H9 (cell line): ENCODE measurements around the gene NUAK2. TPM values are rescaled to one million over a fixed set of nuclear protein-coding genes. Genes with fewer than 3 reads are reported as not detected.

Experiments used
- DNase-seq: peaks from one replicate; pipeline ENCODE4 v3.0.0-alpha.2; 2017
- H2AFZ ChIP-seq: one replicate; pipeline ENCODE4 v1.6.1; 2013; ENCODE audit warnings: mild to moderate bottlenecking, low read length, control low read depth, moderate library complexity
- H2AK5ac ChIP-seq: 2 replicates; pipeline ENCODE4 v1.6.1; 2013; ENCODE audit warnings: low read length, control low read depth, mixed read lengths; ENCODE audit not compliant: insufficient read length
- H2BK120ac ChIP-seq: one replicate; pipeline ENCODE4 v1.6.1; 2013; ENCODE audit warnings: low read depth, mild to moderate bottlenecking, low read length, control low read depth, inconsistent platforms; ENCODE audit not compliant: poor library complexity, severe bottlenecking
- H2BK12ac ChIP-seq: 2 replicates; pipeline ENCODE4 v1.6.1; 2013; ENCODE audit warnings: low read length, control low read depth, mixed read lengths, low read depth; ENCODE audit not compliant: insufficient read length
- H2BK15ac ChIP-seq: 2 replicates; pipeline ENCODE4 v1.6.1; 2013; ENCODE audit warnings: low read depth, low read length, control low read depth
- H2BK20ac ChIP-seq: one replicate; pipeline ENCODE4 v1.6.1; 2013; ENCODE audit warnings: low read depth, mild to moderate bottlenecking, low read length, control low read depth, inconsistent platforms; ENCODE audit not compliant: poor library complexity, severe bottlenecking
- H2BK5ac ChIP-seq: 2 replicates; pipeline ENCODE4 v1.6.1; 2013; ENCODE audit warnings: low read length, control low read depth, mixed read lengths; ENCODE audit not compliant: insufficient read length
- H3K14ac ChIP-seq: 2 replicates; pipeline ENCODE4 v1.6.1; 2013; ENCODE audit warnings: low read length, control low read depth; ENCODE audit not compliant: insufficient read depth
- H3K18ac ChIP-seq: 2 replicates; pipeline ENCODE4 v1.6.1; 2013; ENCODE audit warnings: low read depth, mild to moderate bottlenecking, mixed read lengths, low read length, control low read depth; ENCODE audit not compliant: insufficient read length
- H3K23ac ChIP-seq: 2 replicates; pipeline ENCODE4 v1.6.1; 2013; ENCODE audit warnings: low read length, control low read depth, mixed read lengths, low read depth; ENCODE audit not compliant: insufficient read length
- H3K23me2 ChIP-seq: 2 replicates; pipeline ENCODE4 v1.6.1; 2013; ENCODE audit warnings: low read depth, mild to moderate bottlenecking, mixed read lengths, low read length, control low read depth; ENCODE audit not compliant: insufficient read length, poor library complexity, severe bottlenecking
- H3K27ac ChIP-seq: 2 replicates; pipeline ENCODE4 v1.5.1; 2013; ENCODE audit warnings: low read length, control low read depth, mixed read lengths, low read depth; ENCODE audit not compliant: insufficient read length
- H3K27me3 ChIP-seq: 2 replicates; pipeline ENCODE4 v1.6.1; 2013; ENCODE audit warnings: low read length, control low read depth, inconsistent platforms; ENCODE audit not compliant: insufficient read depth
- H3K4ac ChIP-seq: 2 replicates; pipeline ENCODE4 v1.6.1; 2013; ENCODE audit warnings: low read depth, mild to moderate bottlenecking, control low read depth, inconsistent platforms, low read length, moderate library complexity
- H3K4me1 ChIP-seq: 2 replicates; pipeline ENCODE4 v1.6.1; 2013; ENCODE audit warnings: low read length, control low read depth, inconsistent platforms; ENCODE audit not compliant: insufficient read depth
- H3K4me2 ChIP-seq: 2 replicates; pipeline ENCODE4 v1.6.1; 2013; ENCODE audit warnings: low read length, control low read depth, mixed read lengths; ENCODE audit not compliant: insufficient read length, insufficient read depth
- H3K56ac ChIP-seq: 2 replicates; pipeline ENCODE4 v1.6.1; 2013; ENCODE audit warnings: low read depth, mild to moderate bottlenecking, mixed read lengths, low read length, control low read depth; ENCODE audit not compliant: insufficient read length
- H3K79me1 ChIP-seq: 2 replicates; pipeline ENCODE4 v1.6.1; 2013; ENCODE audit warnings: low read depth, mild to moderate bottlenecking, moderate library complexity, low read length, control low read depth, inconsistent platforms; ENCODE audit not compliant: insufficient read depth, poor library complexity, severe bottlenecking
- H3K79me2 ChIP-seq: 2 replicates; pipeline ENCODE4 v1.6.1; 2013; ENCODE audit warnings: low read length, control low read depth, inconsistent platforms; ENCODE audit not compliant: insufficient read depth
- H3K9ac ChIP-seq: 2 replicates; pipeline ENCODE4 v1.6.1; 2013; ENCODE audit warnings: low read length, control low read depth, mixed read lengths; ENCODE audit not compliant: insufficient read length; ENCODE audit errors: extremely low read depth
- H3K9me3 ChIP-seq: one replicate; pipeline ENCODE4 v1.6.1; 2013; ENCODE audit warnings: low read depth, low read length, inconsistent platforms; ENCODE audit not compliant: control insufficient read depth
- H3T11ph ChIP-seq: one replicate; pipeline ENCODE4 v1.6.1; 2013; ENCODE audit warnings: mild to moderate bottlenecking, low read length, control low read depth, inconsistent platforms
- H4K20me1 ChIP-seq: one replicate; pipeline ENCODE4 v1.6.1; 2013; ENCODE audit not compliant: control insufficient read depth, insufficient read length, insufficient read depth
- H4K5ac ChIP-seq: 2 replicates; pipeline ENCODE4 v1.6.1; 2013; ENCODE audit warnings: low read depth, mild to moderate bottlenecking, mixed read lengths, low read length, control low read depth; ENCODE audit not compliant: insufficient read length
- H4K8ac ChIP-seq: replicated peaks from 2 replicates; pipeline ENCODE4 v1.6.1; 2013; ENCODE audit warnings: low read length, control low read depth, mixed read lengths, low read depth; ENCODE audit not compliant: insufficient read length
- H4K91ac ChIP-seq: 2 replicates; pipeline ENCODE4 v1.6.1; 2013; ENCODE audit warnings: low read depth, mild to moderate bottlenecking, moderate library complexity, mixed read lengths, low read length, control low read depth; ENCODE audit not compliant: insufficient read length
- H3K27ac Mint-ChIP-seq, 3 experiments: 2 replicates in 2 of 3; 3 replicates in 1 of 3; pipeline ENCODE4 v1.8.0; 2020 to 2021; ENCODE audit warnings: mixed read lengths in 3 of 3, mild to moderate bottlenecking in 1 of 3, moderate library complexity in 1 of 3
- H3K27me3 Mint-ChIP-seq: 2 replicates; pipeline ENCODE4 v1.8.0; 2021; ENCODE audit warnings: low read depth, mild to moderate bottlenecking, moderate library complexity, mixed read lengths
- H3K36me3 Mint-ChIP-seq, 3 experiments: 2 replicates in 2 of 3; 3 replicates in 1 of 3; pipeline ENCODE4 v1.8.0; 2020 to 2021; ENCODE audit warnings: low read depth in 3 of 3, mixed read lengths in 3 of 3; ENCODE audit not compliant: insufficient read depth in 1 of 3
- H3K4me1 Mint-ChIP-seq, 2 experiments: 2 replicates each; pipeline ENCODE4 v1.8.0; 2020; ENCODE audit warnings: mixed read lengths in 2 of 2
- H3K4me3 Mint-ChIP-seq, 2 experiments: 2 replicates in 1 of 2; 3 replicates in 1 of 2; pipeline ENCODE4 v1.8.0; 2020 to 2021; ENCODE audit warnings: mild to moderate bottlenecking in 2 of 2, mixed read lengths in 2 of 2, moderate library complexity in 1 of 2
- H3K9me3 Mint-ChIP-seq, 2 experiments: 2 replicates in 1 of 2; 3 replicates in 1 of 2; pipeline ENCODE4 v1.8.0; 2020; ENCODE audit warnings: mild to moderate bottlenecking in 2 of 2, mixed read lengths in 2 of 2, moderate library complexity in 1 of 2
- WGBS: extraction: QIAGEN DNeasy Blood & Tissue Kit; methylation state at CpG from one replicate; pipeline ENCODE4 v1.1.7; 2013; ENCODE audit warnings: missing lambda C conversion rate, low lambda C conversion rate, mixed read lengths; ENCODE audit not compliant: insufficient read length; ENCODE audit errors: extremely low coverage; 5-methylcytosine and 5-hydroxymethylcytosine counted together
- total RNA-seq: library from RNA; stranded (reverse); gene quantifications from 2 replicates; pipeline ENCODE4 v1.2.1, GENCODE V29; 2021
- TF ChIP-seq, protein P1 (sequence below): fragments of 200-600 bp; sonication (generic); conservative IDR thresholded peaks from 3 replicates; pipeline ENCODE4 v1.8.0; 2021; ENCODE audit warnings: antibody characterized with exemption, mild to moderate bottlenecking

NUAK2 gene
- total RNA-seq, 1 experiment from 2014 or later: 15.4 TPM

DNA sequence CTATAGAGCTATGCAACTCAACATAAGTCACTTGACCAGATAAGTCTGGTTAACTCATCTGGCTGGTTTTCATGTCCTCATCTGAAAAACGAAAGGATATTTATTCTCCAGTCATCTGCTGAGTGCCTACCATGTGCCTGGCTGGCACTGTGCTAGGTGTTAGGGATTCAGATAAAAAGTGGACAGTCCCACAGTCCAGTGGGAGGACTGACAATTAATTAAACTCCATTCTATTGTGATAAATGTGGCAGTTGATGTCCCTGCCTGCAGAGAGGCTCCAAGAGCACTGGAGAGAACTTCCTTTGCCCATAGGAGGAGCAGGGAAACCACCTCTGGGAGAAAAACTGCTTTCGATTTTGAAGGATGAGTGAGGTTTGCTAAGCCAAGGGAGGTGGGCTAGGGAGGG lies 5.4 kb downstream of the NUAK2 start:
- H3K27ac Mint-ChIP-seq: no peak overlapping the region
- TF ChIP-seq, protein P1, sequence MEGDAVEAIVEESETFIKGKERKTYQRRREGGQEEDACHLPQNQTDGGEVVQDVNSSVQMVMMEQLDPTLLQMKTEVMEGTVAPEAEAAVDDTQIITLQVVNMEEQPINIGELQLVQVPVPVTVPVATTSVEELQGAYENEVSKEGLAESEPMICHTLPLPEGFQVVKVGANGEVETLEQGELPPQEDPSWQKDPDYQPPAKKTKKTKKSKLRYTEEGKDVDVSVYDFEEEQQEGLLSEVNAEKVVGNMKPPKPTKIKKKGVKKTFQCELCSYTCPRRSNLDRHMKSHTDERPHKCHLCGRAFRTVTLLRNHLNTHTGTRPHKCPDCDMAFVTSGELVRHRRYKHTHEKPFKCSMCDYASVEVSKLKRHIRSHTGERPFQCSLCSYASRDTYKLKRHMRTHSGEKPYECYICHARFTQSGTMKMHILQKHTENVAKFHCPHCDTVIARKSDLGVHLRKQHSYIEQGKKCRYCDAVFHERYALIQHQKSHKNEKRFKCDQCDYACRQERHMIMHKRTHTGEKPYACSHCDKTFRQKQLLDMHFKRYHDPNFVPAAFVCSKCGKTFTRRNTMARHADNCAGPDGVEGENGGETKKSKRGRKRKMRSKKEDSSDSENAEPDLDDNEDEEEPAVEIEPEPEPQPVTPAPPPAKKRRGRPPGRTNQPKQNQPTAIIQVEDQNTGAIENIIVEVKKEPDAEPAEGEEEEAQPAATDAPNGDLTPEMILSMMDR: no peak
- Histone ChIP-seq H2AFZ (no peak overlapping the region), H3K23me2 (peaks cover 14% of the 10 kb centered on the region), H3K4ac (no peak overlapping the region), H2BK20ac (no peak overlapping the region), H2BK12ac (no peak overlapping the region), H2BK120ac (no peak overlapping the region), H2BK5ac (no peak overlapping the region), H4K8ac (no peak overlapping the region), H3K14ac (no peak overlapping the region), H4K91ac (no peak overlapping the region), H3K79me2 (peaks cover 45% of the 10 kb centered on the region; the same call in 1 of the 2 replicates), H3K4me1 (peaks cover 38% of the 10 kb centered on the region), H2AK5ac (no peak overlapping the region), H3K4me2 (no peak overlapping the region), H4K5ac (no peak overlapping the region), H3K56ac (no peak overlapping the region), H3T11ph (no peak overlapping the region), H3K18ac (no peak overlapping the region), H2BK15ac (no peak overlapping the region), H3K27ac (no peak overlapping the region), H4K20me1 (no peaks in the 10 kb centered on the region), H3K79me1 (peaks cover 9% of the 10 kb centered on the region), H3K9ac (no peak overlapping the region), H3K23ac (no peak overlapping the region), H3K9me3 (no peaks in the 10 kb centered on the region), H3K27me3 (no peaks in the 10 kb centered on the region)
- DNase-seq: no peak
- H3K27me3 Mint-ChIP-seq: peaks cover 3% of the 10 kb centered on the region; the same call in 1 of the 2 replicates
- peaks cover 88 to 91% of the 10 kb centered on the region in 2 experiments for H3K4me1 Mint-ChIP-seq
- WGBS: no CpG with 5 or more reads among the region's 2 CpGs
- H3K36me3 Mint-ChIP-seq: peaks cover 9 to 45% (median 34%) of the 10 kb centered on the region in 3 experiments; a peak in 6 of 7 replicates
- no peak overlapping the region for H3K4me3 Mint-ChIP-seq
- peaks cover 0 to 6% of the 10 kb centered on the region in 2 experiments; a peak in 2 of 5 replicates for H3K9me3 Mint-ChIP-seq
